ENCODE data around the gene TRIB2. TPM values are rescaled to one million over a fixed set of nuclear protein-coding genes. Genes with fewer than 3 reads are reported as not detected.

TRIB2 gene
- total RNA-seq, 1 donor from 2014 or later, result 12.7 TPM

DNA sequence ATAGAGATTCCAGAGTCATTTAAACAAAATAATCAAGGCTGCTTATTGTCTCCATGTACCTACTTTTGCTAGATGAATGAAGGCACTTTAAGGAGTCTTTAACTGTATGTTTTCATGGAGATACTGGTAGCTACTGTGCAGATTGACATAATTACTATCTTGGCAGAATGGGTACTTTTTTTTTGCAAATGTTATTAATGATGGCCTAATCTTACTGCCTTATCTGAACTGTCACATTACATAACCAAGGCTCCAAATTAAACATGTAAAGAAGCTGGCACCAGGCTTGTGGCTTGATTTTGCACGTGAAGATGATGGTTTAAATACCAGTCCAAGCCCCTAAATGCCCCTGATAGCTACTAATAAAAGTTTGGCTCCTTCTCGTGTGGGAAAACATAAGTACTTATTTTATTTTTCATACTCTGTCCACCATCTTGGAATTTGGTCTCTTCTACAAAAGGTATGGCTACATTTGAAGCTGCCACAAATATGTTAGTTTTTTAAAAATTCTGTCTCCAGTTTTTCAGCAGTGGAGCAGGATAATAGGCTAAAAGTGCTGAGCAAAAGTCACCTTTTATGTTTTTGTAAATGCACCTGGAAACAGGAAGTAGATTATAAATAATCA is 4.1 kb downstream of the TRIB2 start:
- no peak for ATAC-seq

DNA sequence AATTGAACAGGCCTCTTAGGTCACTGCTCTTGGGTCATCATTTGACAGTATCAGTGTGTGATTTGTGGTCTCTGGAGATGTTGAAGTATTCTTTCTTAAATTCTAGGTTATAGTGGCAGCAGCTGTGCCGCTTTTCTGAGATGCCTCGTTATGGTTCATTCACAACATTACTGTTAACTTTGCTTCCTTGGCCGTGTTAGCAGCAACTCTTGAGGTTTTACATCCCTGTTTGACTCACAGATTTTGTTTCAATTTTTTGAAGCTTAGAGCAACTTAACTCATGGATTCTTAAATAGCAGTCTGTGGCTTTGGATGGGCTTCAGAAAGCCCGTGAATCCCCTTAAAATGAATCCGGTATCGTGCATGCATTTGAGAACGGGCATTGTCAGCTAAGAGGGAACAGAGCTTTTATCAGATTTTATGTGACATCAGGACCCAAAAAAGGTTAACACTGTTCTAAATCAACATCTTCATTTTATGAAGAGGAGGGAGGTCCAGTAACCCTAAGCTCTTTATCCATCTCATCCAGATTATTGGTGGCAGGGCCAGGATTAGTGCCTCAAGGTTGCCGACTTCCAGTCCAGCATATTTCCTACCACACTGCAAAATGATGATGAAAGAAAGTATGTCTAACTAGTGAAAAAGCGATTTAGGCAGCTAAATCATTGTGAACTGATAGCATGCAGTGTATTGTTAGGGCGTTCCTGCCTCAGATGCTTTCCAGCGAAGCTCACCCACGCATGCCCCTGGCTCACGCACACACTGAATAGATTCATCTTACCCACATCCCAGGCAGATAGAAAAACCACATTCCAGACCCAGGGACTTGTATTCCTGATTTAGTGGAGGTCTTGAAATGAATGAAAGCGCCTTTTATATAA is 5.1 kb downstream of the TRIB2 start:
- ATAC-seq, result no peak

DNA sequence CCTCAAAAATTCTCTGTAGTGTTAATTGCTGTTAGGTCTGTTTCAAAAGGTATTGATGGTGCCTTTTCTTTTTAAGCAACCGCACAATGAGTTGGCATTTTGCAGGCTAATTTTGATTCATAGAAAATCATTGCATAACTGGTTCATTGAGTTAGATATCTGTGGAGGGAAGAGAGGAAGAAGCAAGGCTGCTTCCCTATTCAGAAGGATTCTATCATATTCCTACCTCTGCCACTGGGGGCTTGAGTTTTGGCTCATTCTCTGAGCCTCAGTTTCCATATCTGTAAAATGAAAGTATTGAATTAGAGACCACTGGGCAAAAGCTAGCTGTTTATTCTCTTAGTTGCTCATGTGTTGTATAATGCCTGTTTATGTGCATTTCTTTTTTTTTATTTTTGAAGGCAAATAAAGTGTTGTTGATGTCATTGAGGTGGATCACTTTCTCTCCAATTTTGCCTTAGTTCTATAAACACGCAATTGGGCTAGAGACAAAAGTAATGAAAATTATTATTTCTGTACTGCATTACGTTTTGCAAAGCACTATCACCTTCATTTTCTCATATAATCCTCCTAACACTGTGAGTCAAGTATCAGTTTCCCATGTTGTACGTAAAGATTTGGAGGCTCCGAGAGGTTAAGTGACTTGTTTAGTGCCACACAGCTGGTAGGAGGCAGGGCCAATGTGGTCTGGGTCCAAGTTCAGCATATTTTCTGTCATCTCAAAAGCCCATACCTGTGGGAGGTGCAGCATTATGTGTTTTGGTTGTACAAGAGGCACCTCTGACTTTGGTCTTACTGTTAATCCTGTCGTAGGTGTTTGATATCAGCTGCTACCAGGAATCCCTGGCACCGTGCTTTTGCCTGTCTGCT is 5.9 kb downstream of the TRIB2 start:
- ATAC-seq, result no peak

DNA sequence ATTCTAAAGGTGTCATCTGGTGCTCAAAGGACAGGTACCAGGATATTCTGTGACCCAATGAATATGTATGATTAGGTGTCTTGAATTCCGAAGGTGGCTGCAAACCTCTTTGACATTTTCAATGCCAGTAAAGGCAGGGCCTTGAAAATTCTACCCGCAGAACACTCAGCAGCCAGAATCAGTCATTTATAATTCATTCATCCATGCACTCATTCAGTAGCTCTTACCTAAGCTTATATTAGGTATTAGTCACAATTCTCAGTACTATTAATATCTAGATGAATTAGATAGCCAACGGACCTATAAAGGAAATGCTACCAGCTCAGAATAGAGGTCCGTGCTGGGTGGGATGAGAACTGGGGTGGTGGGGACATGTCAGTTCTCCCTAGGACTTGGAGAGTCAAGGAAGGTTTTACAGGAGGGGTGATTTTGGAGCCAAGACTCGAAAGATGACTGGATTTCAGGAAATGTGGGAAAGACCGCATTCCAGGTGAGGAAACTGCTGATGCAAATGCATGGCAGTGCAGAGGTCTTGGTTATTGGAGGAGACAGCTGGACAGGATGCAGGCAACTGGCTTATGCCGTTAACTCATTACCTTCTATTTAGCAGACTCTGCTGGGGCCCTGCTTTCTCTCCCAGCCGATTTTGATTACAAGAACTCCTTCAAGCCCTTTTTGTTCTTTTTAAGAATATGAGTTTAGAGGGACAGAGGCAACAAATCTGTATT is 7.2 kb downstream of the TRIB2 start:
- ATAC-seq, result no peak

DNA sequence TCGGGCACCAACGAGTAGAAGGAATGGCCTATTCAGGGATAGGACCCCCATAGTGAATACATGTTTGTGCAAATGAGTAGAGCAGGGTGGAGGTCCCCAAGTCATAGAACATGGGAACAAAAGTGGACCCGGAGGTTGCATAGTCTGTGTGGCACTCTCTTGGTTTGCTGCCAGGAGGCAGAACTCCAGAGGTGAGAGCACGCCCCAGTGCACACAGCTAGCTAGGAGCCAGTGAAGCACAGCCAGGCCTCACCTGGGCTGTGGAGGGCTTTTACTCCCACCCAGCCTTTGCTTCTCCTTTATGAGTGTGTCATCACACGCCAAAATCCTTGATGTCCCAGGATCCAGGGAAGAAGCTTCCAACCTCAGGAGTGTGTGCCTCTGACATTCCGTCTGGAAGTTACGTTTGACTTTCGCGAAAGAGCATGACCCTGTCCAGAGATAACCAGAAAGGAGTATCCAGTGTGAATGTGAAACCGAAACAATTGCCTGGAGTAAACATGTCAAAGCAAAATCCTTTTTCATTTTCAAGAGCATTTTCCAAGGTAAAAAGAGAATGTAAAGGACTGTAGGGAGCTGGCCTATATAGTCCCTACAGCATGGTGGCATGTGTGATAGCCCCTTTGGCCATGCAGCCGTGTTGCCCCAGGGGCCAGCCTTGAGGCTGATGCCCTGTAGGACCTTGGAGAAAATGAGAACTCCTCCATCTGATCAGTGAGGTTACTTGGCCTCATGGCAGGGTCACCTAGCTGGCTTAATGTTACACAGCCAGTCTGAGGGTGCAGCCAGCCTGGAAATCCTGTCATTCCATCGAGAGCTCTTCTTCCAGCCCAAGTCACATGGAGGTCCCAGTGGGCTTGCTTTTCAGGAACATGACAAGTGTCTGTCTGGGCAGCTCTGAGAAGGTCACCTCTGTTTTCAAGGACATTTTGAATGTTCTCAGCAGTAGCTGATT is 8.8 kb downstream of the TRIB2 start:
- ATAC-seq, result no peak

DNA sequence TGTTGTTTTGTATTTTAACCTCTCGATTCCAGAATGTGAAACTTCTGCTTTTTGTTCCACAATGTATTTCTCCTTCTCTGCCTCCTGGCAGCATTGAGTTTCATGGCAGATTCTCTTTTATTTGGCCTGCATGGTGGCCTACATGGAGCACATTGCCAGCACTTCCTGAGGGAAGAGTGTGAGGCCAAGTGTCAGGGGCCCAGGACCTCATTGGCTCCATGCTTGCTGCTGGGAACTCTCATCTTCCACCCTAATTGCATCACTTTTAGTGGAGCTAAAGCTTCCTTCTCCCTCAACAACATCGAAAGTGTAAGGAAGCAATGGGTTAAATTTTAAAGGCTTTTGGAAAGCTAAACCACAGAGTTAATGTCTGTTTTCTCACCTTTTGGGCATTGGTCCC is 9.5 kb downstream of the TRIB2 start:
- no peak for ATAC-seq

DNA sequence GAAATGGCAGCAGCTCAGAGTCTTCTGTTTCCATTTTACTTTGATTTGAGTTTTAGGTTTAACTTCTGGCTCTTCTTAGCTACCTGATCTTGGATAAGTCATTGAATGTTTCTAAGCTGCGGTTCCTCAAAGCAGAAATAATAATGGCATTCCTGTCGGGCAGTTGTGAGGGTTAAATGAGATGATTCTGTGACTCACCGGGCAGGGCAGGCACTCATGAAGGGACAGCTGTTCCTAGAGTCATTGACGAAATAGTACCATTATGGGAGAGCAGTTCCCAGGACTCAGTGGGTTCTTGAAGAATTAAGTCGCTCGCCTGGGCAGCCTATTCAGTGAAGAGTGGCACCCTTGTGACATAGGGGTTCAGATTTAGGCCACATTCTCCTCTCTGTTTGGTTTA is 10.3 kb downstream of the TRIB2 start:
- peak; percentile 46 for ATAC-seq

DNA sequence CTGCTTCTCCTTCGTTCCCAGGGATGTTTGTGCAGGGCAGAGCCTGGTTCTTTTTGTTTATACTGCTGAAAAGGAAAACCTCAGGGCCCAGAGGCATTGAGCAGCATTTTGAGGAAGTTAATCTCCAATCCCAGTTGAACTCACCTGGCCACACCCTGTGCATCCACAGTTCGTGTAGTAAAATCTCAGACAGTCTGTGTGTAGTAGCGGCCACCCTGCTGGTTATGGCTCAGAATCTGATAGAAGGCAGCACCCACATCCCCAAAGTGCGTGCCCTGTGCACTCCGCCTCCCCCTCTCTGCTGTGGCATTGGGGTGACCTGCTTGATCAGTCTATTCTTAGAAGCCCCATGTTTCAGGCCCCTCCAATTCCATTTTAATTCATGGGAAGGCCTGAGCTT is 10.9 kb downstream of the TRIB2 start:
- ATAC-seq, result peak; percentile 53

DNA sequence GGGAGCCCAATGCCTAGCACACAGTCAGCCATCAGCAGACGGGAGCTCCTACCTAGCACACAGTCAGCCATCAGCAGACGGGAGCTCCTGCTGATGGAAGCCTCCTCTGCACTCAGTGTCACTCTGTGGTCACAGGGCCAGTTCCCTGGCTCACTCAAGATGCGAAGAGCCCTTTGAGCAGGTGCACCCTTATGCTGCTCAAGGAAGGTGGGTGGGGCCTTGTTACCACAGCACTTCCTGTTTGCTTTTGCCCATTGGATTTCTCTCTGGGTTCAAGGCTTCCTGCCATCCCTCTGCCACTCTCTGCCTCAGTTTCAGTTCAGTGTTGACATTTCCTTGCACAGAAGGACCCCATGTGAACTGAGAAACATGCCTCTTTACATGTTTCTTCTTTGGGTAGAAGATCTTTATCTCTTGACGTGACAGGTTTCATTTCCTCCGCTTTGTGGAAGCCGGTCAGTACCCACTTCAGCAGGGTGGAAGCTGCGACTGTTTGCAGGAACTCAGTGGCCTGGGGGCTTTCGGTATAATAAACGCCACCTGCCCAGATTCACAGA is 11.6 kb downstream of the TRIB2 start:
- peak; percentile 34 for ATAC-seq

DNA sequence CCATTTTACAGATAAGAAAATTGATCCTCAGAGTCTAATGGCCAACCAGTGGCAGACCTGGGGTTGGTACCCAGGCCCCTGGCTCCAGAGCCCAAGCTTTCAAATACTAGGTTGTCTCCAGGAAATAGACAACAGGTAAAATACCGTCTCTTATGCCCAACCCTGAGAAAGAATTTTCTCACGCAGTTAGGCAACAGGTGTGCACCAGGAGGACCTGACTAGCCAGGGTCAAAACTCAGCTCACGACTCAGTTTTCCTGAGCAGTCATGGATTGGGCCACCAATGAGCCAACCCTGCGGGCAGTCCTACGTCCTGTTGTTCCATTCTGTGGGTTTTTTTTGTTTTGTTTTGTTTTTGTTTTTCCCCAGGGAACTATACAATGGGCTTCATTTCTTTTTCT is 13.5 kb downstream of the TRIB2 start:
- ATAC-seq, result peak; percentile 79

DNA sequence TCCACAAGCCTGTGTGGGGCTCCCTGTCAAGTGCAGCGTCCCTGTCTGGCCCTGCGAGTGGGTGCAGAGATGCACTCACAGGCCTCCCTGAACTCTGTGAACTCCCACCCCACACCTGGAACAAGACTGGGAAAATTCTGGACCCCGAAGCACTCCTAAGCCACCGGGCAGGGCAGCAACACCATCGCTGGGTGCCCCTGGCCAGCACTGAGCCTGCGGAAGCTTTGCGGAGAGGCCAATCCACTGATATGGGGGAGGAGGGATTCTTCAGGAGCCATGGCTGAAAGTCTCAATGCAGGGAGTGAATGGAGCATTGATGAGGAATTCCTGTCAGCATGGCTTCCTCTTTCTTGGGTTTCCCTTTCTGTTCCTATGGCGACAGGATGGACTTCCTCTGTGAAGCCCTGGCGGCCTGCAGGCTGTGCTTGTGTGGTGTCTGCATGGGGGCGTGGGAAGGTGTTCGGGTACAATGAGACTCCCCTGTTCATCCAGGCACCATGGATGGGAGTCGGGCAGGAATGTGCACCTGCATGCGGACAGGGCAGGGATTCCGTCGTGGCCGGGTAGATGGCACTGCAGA is 15.1 kb downstream of the TRIB2 start:
- no peak for ATAC-seq

DNA sequence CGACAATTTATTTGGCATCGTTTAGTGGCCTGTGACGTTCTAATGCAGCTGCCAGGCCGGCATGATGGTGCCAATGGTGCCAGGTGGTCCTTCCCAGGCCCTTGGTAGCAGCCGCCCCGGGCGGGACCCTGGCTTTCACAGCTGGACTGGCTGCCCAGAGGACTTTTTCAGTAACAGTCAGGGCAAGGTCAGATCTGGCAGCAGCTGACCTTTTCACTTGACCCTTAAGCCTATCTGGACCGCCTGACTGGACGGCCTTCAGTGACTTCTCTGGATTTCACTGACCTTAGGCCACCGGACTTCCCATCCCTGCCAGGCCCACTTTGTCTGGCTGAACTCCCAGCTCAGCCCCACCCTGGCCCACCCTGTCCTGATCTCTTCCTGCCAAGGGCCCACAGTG is 15.9 kb downstream of the TRIB2 start:
- peak; percentile 18 for ATAC-seq

DNA sequence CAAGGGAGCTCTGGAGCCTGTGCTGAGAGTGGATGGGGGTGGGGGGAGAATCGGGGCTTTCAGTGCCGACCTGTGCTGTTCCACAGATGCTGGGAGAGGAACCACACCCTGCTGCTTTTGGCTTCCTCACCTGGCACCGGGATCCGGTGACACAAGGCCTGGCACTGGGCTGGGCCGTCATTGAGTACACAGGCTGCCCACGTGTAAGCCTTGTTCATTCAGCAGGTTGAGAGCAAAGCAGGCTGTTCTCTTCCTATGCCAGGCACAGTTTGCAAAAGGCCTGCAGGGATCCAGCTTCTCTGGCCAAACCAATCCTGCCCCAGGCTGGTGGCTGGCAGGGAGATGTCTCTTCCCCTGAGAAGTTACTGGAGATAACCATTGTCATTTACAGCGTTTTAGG is 17.1 kb downstream of the TRIB2 start:
- ATAC-seq, result peak; percentile 89

DNA sequence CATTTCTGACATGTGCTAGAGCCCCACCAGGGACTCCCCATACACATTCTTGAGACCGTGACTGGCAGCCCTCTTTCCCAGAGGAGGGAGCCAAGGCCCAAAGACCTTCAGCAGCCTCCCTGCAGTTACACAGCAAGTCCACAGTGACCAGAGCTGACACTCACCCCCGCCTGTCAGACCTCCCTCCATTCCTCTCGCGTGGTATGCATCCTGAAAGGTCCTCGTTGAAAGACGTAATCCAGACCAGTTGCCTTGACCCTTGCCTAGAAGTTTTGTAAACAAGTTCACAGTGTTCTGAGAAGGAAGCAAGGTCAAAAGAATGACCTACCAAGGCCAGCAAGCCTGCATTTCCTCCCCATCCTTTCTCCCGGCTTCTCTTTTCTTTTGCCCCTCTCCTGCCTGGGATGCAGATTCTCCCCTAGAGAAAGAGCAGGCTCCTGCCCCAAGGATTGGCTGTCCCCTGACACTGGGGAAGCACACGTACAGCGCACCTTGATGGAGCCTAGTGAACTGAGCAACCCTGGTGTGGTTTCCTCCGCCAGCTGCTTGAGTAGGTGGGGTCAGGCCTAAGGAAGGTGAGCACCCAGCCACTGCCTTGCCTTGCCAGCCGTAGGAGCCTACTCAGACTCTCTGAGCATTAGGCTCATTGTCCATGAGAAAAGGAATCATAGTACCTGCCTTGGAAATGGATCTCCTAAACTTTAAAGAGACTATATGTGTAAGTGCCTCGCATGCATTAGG is 18.3 kb downstream of the TRIB2 start:
- no peak for ATAC-seq

DNA sequence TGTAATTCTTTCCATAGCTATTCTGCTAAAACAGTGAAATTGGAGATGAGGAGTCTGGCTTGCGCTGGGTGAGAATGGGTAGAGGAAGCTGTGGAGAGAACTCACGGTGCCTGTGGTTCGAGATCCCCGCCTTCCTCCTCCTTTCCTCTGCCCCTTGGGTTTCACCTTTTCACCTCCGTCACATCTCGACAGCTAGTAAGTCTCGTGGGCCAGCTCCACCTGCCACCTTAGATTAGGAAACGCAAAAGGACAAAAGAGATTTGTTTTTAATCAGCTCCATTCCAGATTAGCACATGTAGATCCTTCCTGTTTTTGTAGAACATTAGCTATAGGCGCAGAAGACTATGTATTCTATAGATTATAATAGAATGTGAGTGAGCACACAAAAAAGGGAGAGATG is 20.6 kb downstream of the TRIB2 start:
- ATAC-seq, result no peak

DNA sequence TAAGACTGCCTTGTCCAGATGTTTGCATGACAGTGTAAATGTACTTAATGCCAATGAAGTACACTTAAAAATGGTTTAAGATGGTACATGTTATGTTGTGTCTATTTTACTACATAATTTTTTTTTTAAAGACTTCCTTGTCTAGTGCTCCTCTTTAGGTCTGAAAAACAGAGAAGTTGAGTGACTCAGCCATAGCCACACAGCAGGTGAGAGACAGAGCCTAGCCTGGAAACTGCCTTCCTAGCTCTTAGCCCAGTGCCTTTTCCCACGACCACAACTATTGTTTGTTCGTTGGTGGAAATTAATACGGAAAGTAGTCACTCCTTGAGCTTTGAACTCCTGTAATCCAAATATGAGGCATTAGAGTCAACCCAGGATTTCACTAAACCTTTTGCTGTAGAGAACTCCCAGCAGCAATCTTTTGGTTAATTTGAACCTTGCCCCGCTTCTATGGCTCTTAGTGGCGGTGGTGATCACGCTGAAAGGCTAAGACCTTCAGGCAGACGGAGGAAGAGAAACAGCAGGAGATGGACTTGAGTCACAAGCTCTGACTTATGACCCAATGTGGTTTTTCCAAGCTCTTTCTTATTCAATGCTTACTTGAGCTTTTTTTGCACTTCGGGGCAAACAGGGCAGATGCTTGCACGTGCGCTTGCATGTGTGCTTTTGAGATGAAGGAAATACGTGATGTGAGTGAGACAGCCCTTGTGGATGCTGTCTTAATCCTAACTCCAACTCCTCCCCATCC is 21.2 kb downstream of the TRIB2 start:
- no peak for ATAC-seq

DNA sequence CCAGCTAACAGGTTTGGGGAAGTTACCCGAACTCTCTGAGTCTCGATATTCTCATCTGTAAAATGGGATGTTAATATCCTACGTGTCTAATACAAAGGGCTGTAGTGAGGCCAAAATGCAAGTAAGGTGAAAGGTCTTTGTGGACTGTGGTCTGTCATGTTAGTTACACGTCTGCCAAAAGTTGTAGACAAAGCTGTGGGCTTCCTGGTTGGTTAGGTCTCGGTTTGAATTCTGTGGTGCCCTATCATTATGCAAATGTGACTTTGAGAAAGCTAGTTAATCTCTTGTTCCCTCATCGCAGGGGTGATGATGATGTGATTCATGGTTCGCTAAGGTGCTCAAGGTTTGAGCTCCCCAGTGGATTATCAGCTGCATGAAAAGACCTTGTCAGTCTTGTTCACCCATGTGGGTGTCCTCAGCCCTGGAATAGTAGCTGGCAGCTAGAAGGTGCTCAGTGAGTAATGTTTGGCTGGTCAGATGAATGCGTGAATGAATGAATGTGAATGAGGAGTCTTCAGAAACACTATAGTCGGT is 23.1 kb downstream of the TRIB2 start:
- peak; percentile 63 for ATAC-seq

DNA sequence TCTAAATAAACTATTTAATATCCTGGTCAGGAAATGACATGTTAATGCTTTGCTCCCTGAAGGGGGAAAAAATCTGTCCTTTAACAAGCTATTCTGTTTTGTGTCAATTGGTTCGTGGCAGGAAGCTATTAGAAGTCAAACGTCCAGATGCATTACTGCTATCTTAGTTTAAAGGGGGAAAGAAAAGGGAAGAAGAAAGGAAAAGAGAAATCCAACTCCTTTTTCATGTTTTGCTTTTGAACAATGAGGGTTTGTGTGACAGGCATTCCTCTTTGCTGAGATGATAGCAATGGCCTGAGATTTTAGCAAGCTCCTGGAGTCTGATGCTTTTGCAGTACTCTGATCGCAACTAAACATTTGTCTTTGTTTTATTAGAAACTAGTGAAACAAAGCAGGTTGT is 24.6 kb downstream of the TRIB2 start:
- ATAC-seq, result no peak

DNA sequence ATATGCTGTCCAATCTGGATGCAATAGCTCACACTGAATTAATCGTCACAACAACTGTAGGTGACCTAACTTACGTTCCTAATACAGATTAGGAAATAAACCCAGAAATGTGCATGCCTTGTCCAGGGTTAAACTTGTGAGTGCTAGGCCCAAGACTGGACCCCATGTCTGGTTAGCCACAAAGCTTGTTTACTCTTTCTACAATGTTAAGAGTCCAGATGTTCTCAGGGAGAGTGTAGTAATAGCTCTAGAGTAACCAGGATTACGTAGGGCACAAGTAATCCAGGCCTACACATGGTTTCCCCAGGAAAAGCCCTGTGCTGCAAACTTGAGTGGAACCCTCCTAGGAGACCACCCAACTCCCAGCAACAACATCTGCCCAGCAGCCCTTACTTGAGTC is 26.2 kb downstream of the TRIB2 start:
- no peak for ATAC-seq
